Neural crest cell (in vitro differentiated cells): ENCODE measurements around the gene SLC35G6. TPM values are rescaled to one million over a fixed set of nuclear protein-coding genes. Genes with fewer than 3 reads are reported as not detected.
A peak's percentile ranks its signal among the peaks of the same experiment; 100 is the strongest.

Experiments
- DNase-seq: peaks from one replicate; pipeline ENCODE4 v3.0.0; 2021; ENCODE audit warnings: low read depth, mixed read lengths, low spot score
- H3K27ac Mint-ChIP-seq: one replicate; pipeline ENCODE4 v1.8.0; 2021; ENCODE audit warnings: mild to moderate bottlenecking, mixed read lengths; ENCODE audit not compliant: unreplicated experiment
- H3K27me3 Mint-ChIP-seq: 2 replicates; pipeline ENCODE4 v1.8.0; 2021; ENCODE audit warnings: low read depth, mild to moderate bottlenecking, mixed read lengths
- H3K36me3 Mint-ChIP-seq: 2 replicates; pipeline ENCODE4 v1.8.0; 2021; ENCODE audit warnings: low read depth, mild to moderate bottlenecking, mixed read lengths
- H3K4me1 Mint-ChIP-seq: 2 replicates; pipeline ENCODE4 v1.8.0; 2021; ENCODE audit warnings: mixed read lengths
- H3K4me3 Mint-ChIP-seq: one replicate; pipeline ENCODE4 v1.8.0; 2021; ENCODE audit warnings: mild to moderate bottlenecking, mixed read lengths
- H3K9me3 Mint-ChIP-seq: 2 replicates; pipeline ENCODE4 v1.8.0; 2021; ENCODE audit warnings: mixed read lengths
- total RNA-seq: library from RNA; stranded (reverse); gene quantifications from 2 replicates; pipeline ENCODE4 v1.2.1, GENCODE V29; 2021
- TF ChIP-seq, protein P1 (sequence below): fragments of 200-600 bp; sonication (generic); conservative IDR thresholded peaks from 2 replicates; pipeline ENCODE4 v1.5.0; 2021; ENCODE audit warnings: antibody characterized with exemption, mild to moderate bottlenecking

SLC35G6 gene
- total RNA-seq, 1 donor from 2014 or later, result not detected

DNA sequence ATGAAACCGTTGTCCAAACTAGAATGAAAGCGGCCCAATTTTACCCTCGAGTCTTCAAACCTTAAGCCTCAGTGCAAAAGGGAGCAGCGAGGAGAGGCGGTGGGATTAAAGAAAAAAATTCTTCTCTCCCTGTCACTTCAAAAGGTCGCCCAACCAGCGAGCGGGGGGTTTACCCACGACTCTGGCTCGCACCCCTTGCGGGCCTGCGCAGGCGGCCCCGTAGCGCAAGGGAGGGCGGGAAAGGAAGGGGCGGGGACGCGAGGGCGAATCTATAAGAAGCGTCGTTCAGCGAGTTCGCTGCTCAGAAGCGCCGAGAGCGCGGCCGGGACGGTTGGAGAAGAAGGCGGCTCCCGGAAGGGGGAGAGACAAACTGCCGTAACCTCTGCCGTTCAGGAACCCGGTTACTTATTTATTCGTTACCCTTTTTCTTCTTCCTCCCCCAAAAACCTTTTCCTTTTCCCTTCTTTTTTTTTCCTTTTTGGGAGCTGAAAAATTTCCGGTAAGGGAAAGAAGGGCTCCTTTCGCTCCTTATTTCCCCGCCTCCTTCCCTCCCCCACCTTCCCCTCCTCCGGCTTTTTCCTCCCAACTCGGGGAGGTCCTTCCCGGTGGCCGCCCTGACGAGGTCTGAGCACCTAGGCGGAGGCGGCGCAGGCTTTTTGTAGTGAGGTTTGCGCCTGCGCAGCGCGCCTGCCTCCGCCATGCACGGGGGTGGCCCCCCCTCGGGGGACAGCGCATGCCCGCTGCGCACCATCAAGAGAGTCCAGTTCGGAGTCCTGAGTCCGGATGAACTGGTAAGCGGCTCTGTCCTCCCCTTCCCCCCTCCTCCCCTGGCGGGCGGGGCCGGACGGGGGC, 3.0 kb downstream of the SLC35G6 start, which contains the start of gene POLR2A:
TSS of gene POLR2A (plus strand) at position 300 of the 852 bp plus-strand sequence.
- H3K36me3 Mint-ChIP-seq, result peaks cover 3% of the 10 kb centered on the region
- peak; percentile 98 for DNase-seq
- H3K27ac Mint-ChIP-seq, result peak within 1 kb of the TSS; percentile 100
- peaks cover 73% of the 10 kb centered on the region for H3K4me1 Mint-ChIP-seq
- no peaks in the 10 kb centered on the region for H3K27me3 Mint-ChIP-seq
- TF ChIP-seq, protein P1, sequence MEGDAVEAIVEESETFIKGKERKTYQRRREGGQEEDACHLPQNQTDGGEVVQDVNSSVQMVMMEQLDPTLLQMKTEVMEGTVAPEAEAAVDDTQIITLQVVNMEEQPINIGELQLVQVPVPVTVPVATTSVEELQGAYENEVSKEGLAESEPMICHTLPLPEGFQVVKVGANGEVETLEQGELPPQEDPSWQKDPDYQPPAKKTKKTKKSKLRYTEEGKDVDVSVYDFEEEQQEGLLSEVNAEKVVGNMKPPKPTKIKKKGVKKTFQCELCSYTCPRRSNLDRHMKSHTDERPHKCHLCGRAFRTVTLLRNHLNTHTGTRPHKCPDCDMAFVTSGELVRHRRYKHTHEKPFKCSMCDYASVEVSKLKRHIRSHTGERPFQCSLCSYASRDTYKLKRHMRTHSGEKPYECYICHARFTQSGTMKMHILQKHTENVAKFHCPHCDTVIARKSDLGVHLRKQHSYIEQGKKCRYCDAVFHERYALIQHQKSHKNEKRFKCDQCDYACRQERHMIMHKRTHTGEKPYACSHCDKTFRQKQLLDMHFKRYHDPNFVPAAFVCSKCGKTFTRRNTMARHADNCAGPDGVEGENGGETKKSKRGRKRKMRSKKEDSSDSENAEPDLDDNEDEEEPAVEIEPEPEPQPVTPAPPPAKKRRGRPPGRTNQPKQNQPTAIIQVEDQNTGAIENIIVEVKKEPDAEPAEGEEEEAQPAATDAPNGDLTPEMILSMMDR, result no peak
- H3K4me3 Mint-ChIP-seq, result peak within 1 kb of the TSS; percentile 99
- no peaks in the 10 kb centered on the region for H3K9me3 Mint-ChIP-seq

DNA sequence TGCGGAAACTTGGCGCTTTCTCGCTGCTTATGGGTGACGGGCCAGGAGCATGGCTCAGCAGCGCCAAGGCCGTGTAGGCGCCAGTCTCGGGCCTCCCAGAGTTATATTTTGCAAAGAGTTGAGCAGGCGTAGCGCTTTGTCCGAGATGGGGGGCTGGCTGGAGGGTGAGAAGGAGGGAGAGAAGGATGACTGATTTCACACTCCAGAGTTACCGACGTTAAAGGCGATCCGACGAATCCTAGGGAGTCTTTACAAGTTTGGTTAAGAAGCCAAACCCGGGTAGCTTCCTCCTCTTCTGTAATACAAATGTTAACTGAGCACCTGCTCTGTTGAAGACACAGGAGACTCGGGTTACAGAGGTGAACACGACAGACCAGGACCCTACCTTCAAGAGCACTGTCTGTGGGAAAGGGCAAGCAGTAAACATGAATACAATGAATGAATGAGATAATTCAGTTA, 3.7 kb downstream of the SLC35G6 start:
- no peaks in the 10 kb centered on the region for H3K27me3 Mint-ChIP-seq
- H3K4me1 Mint-ChIP-seq, result peaks cover 73% of the 10 kb centered on the region
- no peak for DNase-seq
- peaks cover 3% of the 10 kb centered on the region for H3K36me3 Mint-ChIP-seq
- peak overlapping the region; percentile 99 for H3K4me3 Mint-ChIP-seq
- H3K9me3 Mint-ChIP-seq, result no peaks in the 10 kb centered on the region
- TF ChIP-seq, protein P1, result no peak
- peak overlapping the region; percentile 100 for H3K27ac Mint-ChIP-seq

DNA sequence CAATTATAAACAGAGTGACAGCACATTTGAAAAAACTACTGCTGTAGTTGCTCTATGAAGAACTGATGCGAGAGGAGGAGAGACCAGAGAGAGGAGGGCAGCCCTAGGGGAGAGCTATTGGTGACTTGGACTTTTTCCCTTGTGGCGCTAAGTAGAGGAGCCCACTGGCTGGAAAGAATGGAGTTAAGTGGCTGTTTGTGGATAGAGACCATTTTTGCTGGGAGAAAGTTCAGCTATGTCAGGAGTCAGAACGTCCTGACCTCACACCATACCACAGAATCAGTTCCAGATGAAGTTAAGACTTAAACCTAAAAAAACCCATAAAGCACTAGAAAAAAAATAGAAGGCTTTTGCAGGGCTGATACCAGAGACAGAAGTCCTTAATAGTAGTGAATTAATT, 4.9 kb downstream of the SLC35G6 start:
- Mint-ChIP-seq H3K4me3 (peak overlapping the region; percentile 79), H3K9me3 (no peaks in the 10 kb centered on the region), H3K27me3 (no peaks in the 10 kb centered on the region), H3K36me3 (peaks cover 6% of the 10 kb centered on the region), H3K27ac (no peak overlapping the region), H3K4me1 (peaks cover 72% of the 10 kb centered on the region)
- TF ChIP-seq, protein P1, result no peak
- no peak for DNase-seq

DNA sequence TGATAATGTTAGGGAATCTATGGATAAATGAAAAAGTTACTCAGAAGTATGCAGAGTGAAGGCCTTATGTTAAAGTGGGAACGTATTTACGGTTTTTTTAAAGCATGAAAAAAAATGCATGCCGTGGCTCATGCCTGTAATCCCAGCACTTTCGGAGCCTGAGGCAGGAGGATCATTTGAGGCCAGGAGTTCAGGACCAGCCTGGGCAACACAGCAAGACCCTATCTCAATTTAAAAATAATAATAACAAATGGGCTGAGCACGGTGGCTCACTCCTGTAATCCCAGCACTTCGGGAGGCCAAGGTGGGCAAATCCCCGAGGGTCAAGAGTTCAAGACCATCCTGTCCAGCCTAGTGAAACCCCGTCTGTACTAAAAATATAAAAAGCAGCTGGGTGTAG, 8.9 kb downstream of the SLC35G6 start:
- Mint-ChIP-seq H3K4me1 (peaks cover 67% of the 10 kb centered on the region), H3K27me3 (no peaks in the 10 kb centered on the region), H3K9me3 (no peaks in the 10 kb centered on the region), H3K4me3 (no peak overlapping the region), H3K36me3 (peaks cover 9% of the 10 kb centered on the region), H3K27ac (no peak overlapping the region)
- no peak for DNase-seq
- TF ChIP-seq, protein P1, result no peak

DNA sequence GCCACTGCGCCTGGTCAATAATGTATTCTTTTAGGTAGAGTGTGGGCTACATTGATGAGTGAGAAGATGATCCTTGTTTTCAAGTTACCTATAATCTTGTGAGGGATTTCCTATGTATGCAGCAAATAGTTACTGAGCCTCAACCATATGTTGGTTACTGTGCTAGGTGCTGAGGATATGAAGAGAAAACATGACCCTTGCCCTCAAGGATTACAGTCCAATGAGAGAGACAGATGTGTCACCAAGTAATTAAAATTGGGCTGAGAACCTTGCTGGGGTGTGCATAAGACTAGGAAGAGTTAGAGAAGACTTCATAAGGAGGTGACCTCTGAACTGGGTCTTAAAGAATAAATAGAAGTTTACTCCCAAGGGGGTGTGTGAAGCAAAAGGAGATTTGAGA, 10.3 kb downstream of the SLC35G6 start:
- H3K27ac Mint-ChIP-seq, result peak overlapping the region; percentile 28
- H3K4me3 Mint-ChIP-seq, result peak overlapping the region; percentile 3
- TF ChIP-seq, protein P1, result no peak
- H3K4me1 Mint-ChIP-seq, result peaks cover 58% of the 10 kb centered on the region
- H3K27me3 Mint-ChIP-seq, result no peaks in the 10 kb centered on the region
- DNase-seq, result no peak
- no peaks in the 10 kb centered on the region for H3K9me3 Mint-ChIP-seq
- peaks cover 14% of the 10 kb centered on the region for H3K36me3 Mint-ChIP-seq
